Right renal cortex interstitium (tissue), 3 donors: ENCODE results near the gene COL13A1. TPM values are rescaled to one million over a fixed set of nuclear protein-coding genes. Genes with fewer than 3 reads are reported as not detected.

Source experiments
- DNase-seq, 3 donors: peaks; one replicate each; pipeline ENCODE4 v3.0.0-alpha.2; 2013; ENCODE audit warnings: low read depth in 3 of 3, low spot score in 2 of 3
- polyA plus RNA-seq, 3 donors: library from polyadenylated mRNA; unstranded; fragments of 120-200 nt; gene quantifications; one replicate each; pipeline ENCODE4 v1.2.1, GENCODE V29; 2013; ENCODE audit not compliant: insufficient read length in 3 of 3

Gene COL13A1
- polyA plus RNA-seq, 3 donors, result 19.5 to 21.5 (median 19.6) TPM

GRCh38 chr10:69864321-69864720 is 62.6 kb downstream of the COL13A1 start:
- DNase-seq, result no peak

GRCh38 chr10:69865450-69865849 is 63.7 kb downstream of the COL13A1 start:
- no peak for DNase-seq

GRCh38 chr10:69866246-69866687 is 64.6 kb downstream of the COL13A1 start:
- DNase-seq, result no peak

GRCh38 chr10:69866688-69867461 is 65.2 kb downstream of the COL13A1 start:
- DNase-seq, result no peak

- DNase-seq, result no peak
These were observed 66.2 kb downstream of the COL13A1 start for GRCh38 chr10:69867699-69868558.

GRCh38 chr10:69868821-69869220 is 67.1 kb downstream of the COL13A1 start:
- DNase-seq, result no peak

- no peak for DNase-seq
These were observed 67.7 kb downstream of the COL13A1 start for GRCh38 chr10:69869291-69869961.

GRCh38 chr10:69870591-69870990 is 68.9 kb downstream of the COL13A1 start:
- DNase-seq, result no peak

GRCh38 chr10:69871074-69871473 is 69.4 kb downstream of the COL13A1 start:
- DNase-seq, result no peak

- DNase-seq, result no peak
These were observed 70.6 kb downstream of the COL13A1 start for GRCh38 chr10:69872323-69872722.

GRCh38 chr10:69873135-69873639 is 71.5 kb downstream of the COL13A1 start:
- no peak for DNase-seq

GRCh38 chr10:69874449-69874848 is 72.7 kb downstream of the COL13A1 start:
- no peak for DNase-seq

- no peak for DNase-seq
These were observed 74.2 kb downstream of the COL13A1 start for GRCh38 chr10:69875856-69876255.

- no peak for DNase-seq
These were observed 74.6 kb downstream of the COL13A1 start for GRCh38 chr10:69876286-69876685.

- no peak for DNase-seq
These were observed 75.2 kb downstream of the COL13A1 start for GRCh38 chr10:69876931-69877330.

- no peak for DNase-seq
These were observed 76.3 kb downstream of the COL13A1 start for GRCh38 chr10:69878038-69878437.

GRCh38 chr10:69878951-69879350 is 77.2 kb downstream of the COL13A1 start:
- DNase-seq, result no peak

- no peak for DNase-seq
These were observed 78.0 kb downstream of the COL13A1 start for GRCh38 chr10:69879634-69880257.

- DNase-seq, result no peak
These were observed 78.8 kb downstream of the COL13A1 start for GRCh38 chr10:69880301-69881081.

GRCh38 chr10:69881202-69881601 is 79.5 kb downstream of the COL13A1 start:
- no peak for DNase-seq
